Measurements from ENCODE around the gene PTPRU.

- TF ChIP-seq SP1 (IDR thresholded peaks at IDR 0.05) (no peak), CTCF (IDR thresholded peaks at IDR 0.05; ENCODE audit: low read depth, low read length, missing input control) (no peak), MAX (IDR thresholded peaks at IDR 0.05) (no peak), TAF1 (conservative IDR thresholded peaks at IDR 0.05) (no peak), RAD21 (IDR thresholded peaks at IDR 0.05) (no peak), YY1 (IDR thresholded peaks at IDR 0.05) (no peak), EGR1 (IDR thresholded peaks at IDR 0.05; ENCODE audit: low read depth in 2 of 2) (no peak), GABPA (IDR thresholded peaks at IDR 0.05 in 1 of 2, conservative IDR thresholded peaks at IDR 0.05 in 1 of 2) (no peak), JUND (IDR thresholded peaks at IDR 0.05) (no peak)
These were observed 11.9 kb upstream of the PTPRU start for GRCh38 chr1:29224356-29224837.
